Measurements from ENCODE around the gene LDB2.

- no peak for TF ChIP-seq GABPA (IDR thresholded peaks at IDR 0.05; ENCODE audit: borderline replicate concordance, insufficient read depth, low read length)
- TF ChIP-seq POLR2A (IDR thresholded peaks at IDR 0.05; ENCODE audit: control extremely low read depth in 1 of 2, low read depth in 2 of 2, low read length in 2 of 2), result no peak
- TF ChIP-seq CTCF (IDR thresholded peaks at IDR 0.05; ENCODE audit: control extremely low read depth in 1 of 3, insufficient read depth in 1 of 3, low read depth in 1 of 3, low read length in 3 of 3), result no peak
- TF ChIP-seq CHD2 (IDR thresholded peaks at IDR 0.05; ENCODE audit: low read length), result no peak
- no peak for TF ChIP-seq SP4 (IDR thresholded peaks at IDR 0.05; ENCODE audit: low read length)
- no peak for TF ChIP-seq EGR1 (IDR thresholded peaks at IDR 0.05; ENCODE audit: borderline replicate concordance, low read depth, low read length)
- no peak for TF ChIP-seq ZNF274 (IDR thresholded peaks at IDR 0.05; ENCODE audit: borderline replicate concordance, extremely low read depth, low read length)
- TF ChIP-seq YY1 (IDR thresholded peaks at IDR 0.05; ENCODE audit: low read depth, low read length), result no peak
- TF ChIP-seq TEAD4 (IDR thresholded peaks at IDR 0.05; ENCODE audit: low read depth, low read length), result no peak
- TF ChIP-seq CEBPB (IDR thresholded peaks at IDR 0.05; ENCODE audit: low read depth, low read length), result no peak
- no peak for TF ChIP-seq TAF7 (optimal IDR thresholded peaks at IDR 0.05; ENCODE audit: borderline replicate concordance, low read depth, low read length)
These were observed 115.3 kb downstream of the LDB2 start for GRCh38 chr4:16783119-16783518.

Measured in H1 (cell line).